Activated gamma-delta T cell (primary cell): ENCODE data around the gene TLR5.

Experiments
- DNase-seq: peaks from one replicate; lab custom pipeline; 2025; lab: John Stamatoyannopoulos, UW

The TLR5 gene

DNA sequence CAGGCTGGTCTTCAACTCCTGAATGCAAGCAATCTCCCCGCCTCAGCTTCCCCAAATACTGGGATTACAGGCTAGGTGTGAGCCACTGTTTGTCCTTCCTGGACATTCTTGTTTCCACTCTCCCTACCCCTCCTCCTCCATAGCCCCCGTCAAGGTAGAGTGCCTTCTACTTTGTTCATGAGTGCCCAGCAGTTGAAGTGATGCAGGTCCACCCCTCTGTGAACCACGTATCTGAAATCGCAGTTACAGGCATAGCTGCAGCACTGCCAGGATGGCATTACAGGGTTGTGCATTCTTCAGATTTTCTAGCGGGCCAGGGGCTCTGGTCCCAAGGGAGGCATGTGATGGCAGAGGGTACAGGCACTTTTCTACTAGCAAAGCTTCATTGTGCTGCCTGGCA, 7.4 kb upstream of the TLR5 start:
- DNase-seq: no peak

DNA sequence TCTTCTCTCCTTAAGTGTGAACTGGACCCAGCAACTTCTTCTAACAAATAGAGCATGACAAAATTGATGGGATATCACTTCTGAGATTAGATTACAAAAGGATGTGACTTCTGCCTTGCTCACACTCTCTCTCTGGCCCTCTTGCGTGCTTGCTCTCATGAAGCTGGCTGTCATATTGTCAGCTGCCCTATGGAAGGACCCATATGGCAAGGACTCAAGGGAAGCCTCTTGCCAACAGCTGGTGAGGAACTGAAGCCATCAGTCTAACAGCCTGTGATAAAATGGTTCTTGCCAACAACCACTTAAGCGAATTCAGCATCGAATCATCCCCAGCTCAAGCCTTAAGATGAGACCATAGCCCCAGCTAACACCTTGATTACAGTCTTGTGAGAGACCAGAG, 4.8 kb upstream of the TLR5 start:
- DNase-seq: no peak

DNA sequence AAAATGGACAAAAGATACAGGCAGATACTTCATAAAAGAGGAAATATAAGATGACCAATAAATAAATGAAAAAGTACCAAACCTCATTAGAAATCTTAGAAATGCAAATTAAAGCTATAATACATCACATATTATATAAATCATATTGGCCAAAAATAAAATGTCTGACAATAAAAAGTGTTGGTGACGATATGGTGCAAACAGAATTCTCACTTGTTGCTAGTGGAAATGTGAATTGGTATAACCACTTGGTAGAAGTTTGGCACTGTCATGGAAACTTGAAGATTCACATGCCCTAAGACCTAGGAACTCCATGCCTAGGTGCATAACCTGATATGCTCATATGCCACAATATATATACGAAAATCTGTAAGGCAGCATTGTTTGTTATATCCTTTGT, 4.4 kb upstream of the TLR5 start:
- no peak for DNase-seq

DNA sequence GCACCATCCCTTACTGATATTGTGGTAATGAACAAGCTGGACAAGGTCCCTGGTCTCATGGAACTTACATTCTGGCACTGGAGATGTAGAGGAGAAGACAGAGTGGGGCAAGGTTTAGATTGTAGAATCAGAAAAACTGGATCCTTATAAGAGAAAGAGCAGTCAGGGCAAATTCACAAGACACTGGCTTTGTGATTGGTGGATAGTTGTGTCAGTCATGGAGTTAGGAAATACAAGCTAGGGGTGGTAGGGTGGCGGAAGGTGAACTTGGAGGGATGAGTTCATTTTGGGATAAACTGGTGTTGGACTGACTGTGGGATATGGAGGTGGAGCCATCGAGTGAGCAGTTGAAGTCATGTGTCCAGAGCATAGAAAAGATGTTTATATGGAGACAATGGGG, 3.7 kb upstream of the TLR5 start:
- DNase-seq: no peak

DNA sequence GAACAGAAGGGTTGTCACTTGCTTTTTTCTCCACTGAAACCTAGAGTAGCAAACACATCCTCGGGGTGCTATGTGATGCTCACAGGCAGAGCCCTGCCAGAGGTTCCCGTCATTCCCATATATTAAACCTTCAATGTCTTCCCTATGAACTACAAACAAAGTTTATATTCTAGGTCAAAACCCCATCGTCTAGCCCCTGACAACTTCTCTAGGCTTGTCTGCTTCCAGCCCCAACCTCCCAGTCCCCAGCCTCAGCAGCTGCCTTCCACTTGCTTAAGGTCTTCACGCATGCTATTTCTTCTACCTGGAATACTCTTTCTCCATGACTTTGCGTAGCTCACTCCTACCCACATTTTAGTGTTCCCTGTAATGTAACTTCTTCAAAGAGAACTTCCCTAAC, 1.9 kb upstream of the TLR5 start:
- DNase-seq: no peak

- DNase-seq: no peak
These were observed 1.4 kb upstream of the TLR5 start for GRCh38 chr1:223144431-223144830.

- no peak for DNase-seq
These were observed 645 bp upstream of the TLR5 start for GRCh38 chr1:223143537-223144248.

- DNase-seq: no peak
These were observed 779 bp downstream of the TLR5 start for GRCh38 chr1:223142269-223142668.

GRCh38 chr1:223140611-223141405, 2.2 kb downstream of the TLR5 start:
- DNase-seq: no peak

GRCh38 chr1:223137455-223138085, 5.5 kb downstream of the TLR5 start:
- no peak for DNase-seq

- DNase-seq: no peak
These were observed 7.0 kb downstream of the TLR5 start for GRCh38 chr1:223136086-223136485.

- DNase-seq: no peak
These were observed 7.7 kb downstream of the TLR5 start for GRCh38 chr1:223135176-223135942.

DNA sequence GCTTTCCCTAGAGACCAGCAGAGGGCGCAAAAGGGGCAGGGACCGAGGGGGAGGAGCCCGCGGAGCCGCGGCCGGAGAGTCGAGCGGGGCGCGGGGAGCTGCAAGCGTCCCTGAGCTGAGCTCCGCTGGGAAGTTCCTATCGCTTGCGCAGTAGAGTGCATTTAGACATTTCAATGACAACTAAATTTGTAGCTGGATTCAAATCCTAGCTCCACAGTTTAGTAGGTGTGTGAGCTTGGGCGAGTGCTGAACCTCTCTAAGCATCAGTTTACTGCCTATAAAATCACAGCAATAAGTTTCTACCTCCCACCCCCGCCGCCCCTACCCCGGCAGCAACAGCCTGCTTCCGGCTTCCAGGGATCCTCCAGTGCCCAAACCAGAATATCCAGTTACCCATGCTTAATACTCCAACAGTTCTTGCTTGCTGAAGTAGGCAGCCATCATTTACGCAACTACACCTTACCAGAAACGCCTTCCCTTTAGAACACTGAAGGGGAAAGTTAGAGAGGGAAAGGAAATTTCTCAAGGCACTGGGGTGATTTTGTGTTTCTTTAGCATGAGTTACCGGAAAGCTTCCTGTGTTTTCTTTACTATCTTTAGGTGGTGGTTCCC, 9.1 kb downstream of the TLR5 start:
- DNase-seq: peak; percentile 38

GRCh38 chr1:223133306-223133823, 9.7 kb downstream of the TLR5 start:
- no peak for DNase-seq

DNA sequence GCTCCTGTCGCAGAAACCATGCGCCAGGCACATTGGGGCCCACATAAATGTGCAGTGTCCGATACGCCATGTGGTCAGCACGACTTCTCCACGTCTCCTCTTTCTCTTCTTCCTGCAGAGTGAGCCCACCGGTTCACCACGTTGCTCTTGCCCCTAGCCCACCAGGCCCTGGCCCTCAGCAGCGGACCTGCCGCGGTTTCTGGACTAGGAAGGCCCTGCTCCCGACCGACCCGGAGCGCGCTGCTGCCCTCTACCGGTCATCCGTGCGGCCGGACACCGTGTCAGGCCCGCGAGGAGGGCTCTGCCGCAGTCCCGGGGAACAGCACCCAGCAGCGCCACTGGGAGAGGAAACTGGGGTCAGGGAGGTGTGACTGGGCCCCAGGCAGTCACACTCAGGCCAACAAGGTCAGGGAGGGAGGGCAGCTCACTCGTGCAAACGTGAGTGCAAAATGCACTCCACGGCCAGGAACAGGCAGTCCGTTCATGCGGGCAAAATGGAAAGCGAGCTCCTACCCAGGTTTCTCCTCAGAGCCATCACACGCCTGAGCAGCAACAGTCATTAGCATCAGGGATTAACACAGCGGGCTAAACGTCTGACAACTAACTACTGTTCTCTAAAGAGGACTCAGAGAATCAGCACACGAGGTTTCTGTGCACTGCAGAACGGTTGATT, 13.7 kb downstream of the TLR5 start:
- no peak for DNase-seq

DNA sequence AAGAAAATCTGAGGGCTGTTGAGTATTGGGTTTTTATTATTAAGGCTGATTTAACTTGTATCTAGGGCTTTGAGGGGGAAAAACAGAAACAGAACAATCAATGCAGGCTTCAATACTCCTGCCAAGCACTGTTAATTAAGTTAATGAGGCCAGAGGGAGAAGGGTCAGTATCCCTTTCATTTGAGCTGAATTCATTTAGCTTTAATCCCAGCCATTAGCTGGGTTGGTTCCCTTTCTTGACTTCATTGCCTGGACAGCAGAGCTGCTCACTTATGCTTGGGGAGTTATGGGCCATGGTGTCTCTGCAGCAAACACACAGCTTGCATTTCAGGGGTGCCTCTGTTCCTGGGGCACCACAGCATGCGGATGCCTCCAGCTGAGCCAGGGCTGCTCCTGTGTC, 16.3 kb downstream of the TLR5 start:
- DNase-seq: no peak

DNA sequence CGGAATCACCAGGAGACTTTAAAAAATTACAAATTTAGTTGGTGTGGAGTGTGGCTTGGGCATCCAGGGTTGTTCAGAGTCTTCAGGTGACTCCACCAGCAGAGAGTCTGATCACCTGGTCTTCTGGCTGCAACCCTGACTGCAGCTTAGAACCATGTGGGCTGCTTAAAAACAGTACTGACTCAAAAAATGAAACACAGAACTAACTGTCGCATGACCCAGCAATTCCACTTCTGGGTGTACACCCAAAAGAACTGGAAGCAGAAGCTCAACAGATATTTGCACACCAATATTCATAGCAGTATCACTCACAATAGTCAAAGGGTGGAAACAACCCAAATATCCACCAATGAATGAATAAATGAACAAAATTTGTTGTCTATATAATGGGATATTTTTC, 17.3 kb downstream of the TLR5 start:
- no peak for DNase-seq

DNA sequence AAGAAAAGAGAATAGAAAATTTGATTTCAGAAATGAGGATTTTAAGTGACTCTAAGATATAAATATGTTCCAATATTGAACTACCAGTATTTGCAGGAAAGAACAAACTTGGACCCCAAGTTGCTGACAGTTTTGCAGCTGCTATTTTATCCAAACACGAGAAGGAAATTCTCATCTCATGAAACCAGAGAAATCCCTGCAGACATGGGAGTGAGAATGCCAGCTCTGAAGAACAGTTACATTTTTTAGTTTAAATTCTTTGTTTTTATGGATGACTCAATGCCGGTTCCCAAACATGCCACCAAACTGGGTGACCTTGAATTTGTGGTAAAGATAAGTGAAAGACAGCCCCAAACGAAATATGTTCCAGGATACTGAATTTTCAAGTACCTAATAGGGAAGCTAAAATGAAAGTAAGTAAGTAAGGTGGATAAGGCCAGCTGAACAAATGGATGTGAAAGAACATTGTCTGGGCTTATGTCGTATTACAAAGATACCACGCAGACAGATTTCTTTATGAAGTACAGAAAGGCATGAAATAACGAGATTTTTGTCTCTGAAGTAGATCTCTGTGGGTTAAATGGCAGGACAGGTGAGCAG, 19.9 kb downstream of the TLR5 start:
- DNase-seq: no peak

DNA sequence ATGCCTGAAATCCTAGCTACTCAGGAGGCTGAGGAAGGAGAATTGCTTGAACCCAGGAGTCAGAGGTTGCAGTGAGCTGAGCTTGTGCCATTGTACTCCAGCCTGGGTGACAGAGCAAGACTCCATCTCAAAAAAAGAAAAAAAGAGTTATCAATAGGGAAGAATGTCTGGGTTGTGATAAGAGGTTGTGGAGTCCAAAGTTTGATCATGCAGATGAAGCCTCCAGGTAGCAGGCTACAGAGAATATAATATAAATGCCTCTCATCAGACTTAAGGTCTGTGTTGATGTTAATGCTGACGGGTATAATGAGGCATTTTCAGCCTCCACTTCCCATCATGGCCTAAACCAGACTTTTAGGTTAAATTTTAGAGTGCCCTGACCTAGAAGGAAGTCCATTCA, 24.6 kb downstream of the TLR5 start:
- no peak for DNase-seq

DNA sequence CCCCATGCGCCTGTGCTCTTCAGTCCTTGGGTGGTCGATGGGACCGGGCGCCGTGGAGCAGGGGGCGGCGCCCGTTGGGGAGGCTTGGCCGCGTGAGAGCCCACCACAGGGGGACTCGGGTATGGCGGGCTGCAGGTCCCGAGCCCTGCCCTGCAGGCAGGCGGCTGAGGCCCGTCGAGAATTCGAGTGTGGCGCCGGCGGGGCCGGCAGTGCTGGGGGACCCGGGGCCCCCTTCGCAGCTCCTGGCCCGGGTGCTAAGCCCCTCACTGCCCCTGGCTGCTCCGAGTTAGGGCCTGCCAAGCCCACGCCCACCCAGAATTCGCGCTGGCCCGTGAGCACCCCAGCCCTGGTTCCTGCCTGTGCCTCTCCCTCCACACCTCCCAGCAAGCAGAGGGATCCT, 26.1 kb downstream of the TLR5 start:
- DNase-seq: no peak

DNA sequence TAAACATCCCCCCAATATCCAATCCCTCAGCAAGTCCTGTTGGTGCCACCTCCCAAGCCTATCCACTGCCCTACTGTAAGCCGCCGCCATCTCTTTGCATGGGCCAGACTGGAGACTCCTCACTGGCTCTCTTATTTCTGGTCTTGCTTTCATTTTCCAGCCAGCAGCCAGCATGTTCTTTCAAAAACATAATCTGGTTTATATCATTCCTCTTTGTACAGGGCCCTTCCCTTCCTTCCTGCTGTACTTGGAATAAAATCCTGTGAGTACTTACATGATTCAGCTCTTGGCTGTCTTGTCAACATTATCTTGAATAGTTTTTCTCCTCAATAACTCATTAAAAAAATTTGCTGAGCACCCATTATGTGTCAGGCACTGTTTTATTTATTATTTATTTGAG, 28.2 kb downstream of the TLR5 start:
- DNase-seq: no peak
